ENCODE results near the gene NXF3. TPM values are rescaled to one million over a fixed set of nuclear protein-coding genes. Genes with fewer than 3 reads are reported as not detected.

The NXF3 gene
- total RNA-seq, 4 donors from 2014 or later, result 0.22 to 1.2 (median 0.71) TPM

GRCh38 chrX:103101299-103102042 is 8.5 kb upstream of the NXF3 start:
- no peak for DNase-seq (ENCODE audit: low spot score in 2 of 2)
- Histone ChIP-seq H3K4me1 (no peaks in the 10 kb centered on the region), H3K4me3 (no peak overlapping the region), H3K27ac (no peak overlapping the region), H3K9me3 (no peaks in the 10 kb centered on the region), H3K36me3 (no peaks in the 10 kb centered on the region), H3K27me3 (peaks cover 0 to 18% of the 10 kb centered on the region in 2 donors)
- no peak for TF ChIP-seq EP300 (IDR thresholded peaks at IDR 0.05)
- TF ChIP-seq, protein P1, sequence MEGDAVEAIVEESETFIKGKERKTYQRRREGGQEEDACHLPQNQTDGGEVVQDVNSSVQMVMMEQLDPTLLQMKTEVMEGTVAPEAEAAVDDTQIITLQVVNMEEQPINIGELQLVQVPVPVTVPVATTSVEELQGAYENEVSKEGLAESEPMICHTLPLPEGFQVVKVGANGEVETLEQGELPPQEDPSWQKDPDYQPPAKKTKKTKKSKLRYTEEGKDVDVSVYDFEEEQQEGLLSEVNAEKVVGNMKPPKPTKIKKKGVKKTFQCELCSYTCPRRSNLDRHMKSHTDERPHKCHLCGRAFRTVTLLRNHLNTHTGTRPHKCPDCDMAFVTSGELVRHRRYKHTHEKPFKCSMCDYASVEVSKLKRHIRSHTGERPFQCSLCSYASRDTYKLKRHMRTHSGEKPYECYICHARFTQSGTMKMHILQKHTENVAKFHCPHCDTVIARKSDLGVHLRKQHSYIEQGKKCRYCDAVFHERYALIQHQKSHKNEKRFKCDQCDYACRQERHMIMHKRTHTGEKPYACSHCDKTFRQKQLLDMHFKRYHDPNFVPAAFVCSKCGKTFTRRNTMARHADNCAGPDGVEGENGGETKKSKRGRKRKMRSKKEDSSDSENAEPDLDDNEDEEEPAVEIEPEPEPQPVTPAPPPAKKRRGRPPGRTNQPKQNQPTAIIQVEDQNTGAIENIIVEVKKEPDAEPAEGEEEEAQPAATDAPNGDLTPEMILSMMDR (IDR thresholded peaks at IDR 0.05), result no peak
- no peak for TF ChIP-seq POLR2A (IDR thresholded peaks at IDR 0.05)
- 20 to 32% methylated on average over 3 of the region's 3 CpGs for WGBS, 2 donors

DNA sequence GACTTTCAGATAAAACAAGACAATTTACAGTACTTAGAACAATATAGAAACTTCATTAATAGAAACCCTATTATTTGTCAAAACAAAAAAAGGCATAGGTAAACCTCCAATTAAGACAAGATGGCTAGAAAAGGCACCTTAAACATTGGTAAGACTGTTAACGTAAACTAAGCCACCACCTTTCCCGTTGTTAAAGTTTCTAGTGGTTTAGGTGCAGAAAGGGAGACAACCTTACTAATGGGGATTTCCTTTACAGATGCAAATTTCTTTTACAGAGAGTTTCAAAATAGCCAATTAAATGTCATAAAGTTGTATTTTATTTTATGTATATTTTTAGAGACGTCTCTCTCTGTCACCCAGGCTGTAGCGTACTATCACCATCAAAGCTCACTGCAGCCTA is 7.5 kb upstream of the NXF3 start:
- Histone ChIP-seq H3K27me3 (peaks cover 0 to 18% of the 10 kb centered on the region in 2 donors), H3K27ac (no peak overlapping the region), H3K4me1 (no peaks in the 10 kb centered on the region), H3K9me3 (no peaks in the 10 kb centered on the region), H3K4me3 (no peak overlapping the region), H3K36me3 (no peaks in the 10 kb centered on the region)
- TF ChIP-seq EP300 (IDR thresholded peaks at IDR 0.05) (no peak), POLR2A (IDR thresholded peaks at IDR 0.05) (no peak)
- TF ChIP-seq, protein P1 (IDR thresholded peaks at IDR 0.05), result no peak
- no peak for DNase-seq (ENCODE audit: low spot score in 2 of 2)
- 82 to 90% methylated on average over 4 of the region's 4 CpGs for WGBS, 2 donors

- TF ChIP-seq EP300 (IDR thresholded peaks at IDR 0.05) (no peak), POLR2A (IDR thresholded peaks at IDR 0.05) (no peak)
- TF ChIP-seq, protein P1 (IDR thresholded peaks at IDR 0.05), result no peak
- H3K27ac ChIP-seq, result no peak overlapping the region
- WGBS, 2 donors, result 62 to 71% methylated on average over 4 of the region's 4 CpGs
Measured at GRCh38 chrX:103099691-103100090, 6.7 kb upstream of the NXF3 start.

GRCh38 chrX:103098488-103098887 is 5.5 kb upstream of the NXF3 start:
- DNase-seq (ENCODE audit: low spot score in 2 of 2), result no peak
- no peaks in the 10 kb centered on the region for H3K4me1 ChIP-seq
- H3K4me3 ChIP-seq, result no peak overlapping the region
- H3K27ac ChIP-seq, result no peak overlapping the region
- no peaks in the 10 kb centered on the region for H3K36me3 ChIP-seq
- TF ChIP-seq EP300 (IDR thresholded peaks at IDR 0.05) (no peak), POLR2A (IDR thresholded peaks at IDR 0.05) (no peak)
- TF ChIP-seq, protein P1 (IDR thresholded peaks at IDR 0.05), result no peak
- H3K27me3 ChIP-seq, result peaks cover 0 to 18% of the 10 kb centered on the region in 2 donors
- 74 to 76% methylated on average over 2 of the region's 2 CpGs for WGBS, 2 donors
- H3K9me3 ChIP-seq, result no peaks in the 10 kb centered on the region

More at GRCh38 chrX:103099691-103100090, 6.7 kb upstream of the NXF3 start:
- H3K9me3 ChIP-seq, result no peaks in the 10 kb centered on the region
- DNase-seq (ENCODE audit: low spot score in 2 of 2), result no peak
- H3K4me1 ChIP-seq, result no peaks in the 10 kb centered on the region
- no peak overlapping the region for H3K4me3 ChIP-seq
- no peaks in the 10 kb centered on the region for H3K36me3 ChIP-seq
- H3K27me3 ChIP-seq, result peaks cover 0 to 18% of the 10 kb centered on the region in 2 donors

DNA sequence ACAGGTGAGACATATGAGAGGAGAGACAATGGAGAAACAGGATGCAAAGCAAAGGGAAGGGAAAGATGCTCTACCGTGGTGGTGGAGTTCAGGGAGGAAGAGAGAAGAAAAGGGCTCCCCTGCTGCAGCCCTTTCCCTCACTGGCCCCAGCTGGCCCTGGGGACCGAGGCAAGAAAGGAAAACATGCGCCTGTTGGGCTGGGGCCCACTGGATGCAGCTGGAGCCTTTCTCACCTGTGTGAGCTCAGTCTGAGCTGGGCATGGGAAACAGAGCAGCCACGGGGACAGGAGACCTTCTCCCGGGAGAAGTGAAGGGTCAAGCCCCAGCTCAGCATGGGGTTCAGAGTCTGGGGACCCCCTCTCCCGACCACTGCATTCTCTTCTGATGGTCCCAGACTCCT is 11.9 kb downstream of the NXF3 start:
- no peaks in the 10 kb centered on the region for H3K36me3 ChIP-seq
- TF ChIP-seq, protein P1 (IDR thresholded peaks at IDR 0.05), result no peak
- TF ChIP-seq POLR2A (IDR thresholded peaks at IDR 0.05) (no peak), EP300 (IDR thresholded peaks at IDR 0.05) (no peak)
- H3K27ac ChIP-seq, result no peak overlapping the region
- H3K4me1 ChIP-seq, result no peaks in the 10 kb centered on the region
- H3K4me3 ChIP-seq, result no peak overlapping the region
- H3K27me3 ChIP-seq, result no peaks in the 10 kb centered on the region
- WGBS, 2 donors, result 65 to 77% methylated on average over 6 of the region's 6 CpGs
- DNase-seq (ENCODE audit: low spot score in 2 of 2), result no peak
- H3K9me3 ChIP-seq, result no peaks in the 10 kb centered on the region
